A549 (cell line): Measurements from ENCODE around the gene DEF6. TPM values are rescaled to one million over a fixed set of nuclear protein-coding genes. Genes with fewer than 3 reads are reported as not detected.

Experiments used
- ATAC-seq, 2 experiments: fragments of 200-7000 bp in 1 of 2; fragments of >200 bp in 1 of 2; cut with Nextera tagmentation in 1 of 2; cut with Tn5 transposase in 1 of 2; 3 replicates each; pipeline versions ENCODE4 v1.8.0 to v1.9.1; 2018 to 2020; ENCODE audit warnings: mild to moderate bottlenecking in 1 of 2, moderate library complexity in 1 of 2
- CTCF ChIA-PET: fragments of 300-600 bp; sonication (Branson Sonifier 250); formaldehyde crosslinking; extraction: SDS; loops from one replicate; lab custom pipeline; 2021; ENCODE audit warnings: antibody characterized with exemption, inconsistent platforms; lab: Yijun Ruan, JAX
- POLR2A ChIA-PET: fragments of 350-600 bp; formaldehyde crosslinking; extraction: SDS; loops from one replicate; lab custom pipeline; 2021; ENCODE audit warnings: antibody characterized with exemption, inconsistent platforms; lab: Yijun Ruan, JAX
- DNase-seq, 2 experiments: peaks; one replicate each; pipeline versions ENCODE4 v3.0.0 to v3.0.0-alpha.2; 2011 to 2016; ENCODE audit warnings: low read depth in 1 of 2, low spot score in 1 of 2
- FAIRE-seq: peaks from 2 replicates; lab custom pipeline; 2011; peaks lifted over from hg19 to GRCh38; lab: Jason Lieb, UNC
- H3K27ac ChIP-seq, 2 experiments: fragments of >200 bp; sonication (Bioruptor Twin); formaldehyde crosslinking; 3 replicates each; pipeline ENCODE4 v1.5.1; 2016 to 2017
- H3K4me1 ChIP-seq: fragments of >200 bp; sonication (Bioruptor Twin); formaldehyde crosslinking; 3 replicates; pipeline ENCODE4 v1.6.1; 2016
- H3K4me2 ChIP-seq: fragments of >200 bp; sonication (Bioruptor Twin); formaldehyde crosslinking; 3 replicates; pipeline ENCODE4 v1.6.1; 2016
- H3K4me3 ChIP-seq: fragments of >200 bp; sonication (Bioruptor Twin); formaldehyde crosslinking; 3 replicates; pipeline ENCODE4 v1.5.1; 2016
- H3K9me3 ChIP-seq: fragments of >200 bp; sonication (Bioruptor Twin); formaldehyde crosslinking; 3 replicates; pipeline ENCODE4 v1.6.1; 2016
- CEBPB ChIP-seq, 2 experiments: fragments of >200 bp in 1 of 2; sonication (Bioruptor Twin) in 1 of 2; formaldehyde crosslinking in 1 of 2; IDR thresholded peaks; 2 replicates each; pipeline ENCODE4 v1.6.1; 2012 to 2016
- CHD4 ChIP-seq: fragments of 200-600 bp; sonication (generic); IDR thresholded peaks from 2 replicates; pipeline ENCODE4 v1.6.1; 2016; ENCODE audit warnings: antibody characterized with exemption, mild to moderate bottlenecking, borderline replicate concordance
- ESRRA ChIP-seq: fragments of 150-350 bp; IDR thresholded peaks from 2 replicates; pipeline ENCODE4 v1.6.1; 2014; ENCODE audit warnings: mild to moderate bottlenecking, low read length, borderline replicate concordance
- FOSB ChIP-seq: fragments of 250-450 bp; sonication (Bioruptor Pico); IDR thresholded peaks from 2 replicates; pipeline ENCODE4 v1.5.0; 2020; ENCODE audit warnings: mild to moderate bottlenecking, moderate library complexity
- FOSL2 ChIP-seq, 2 experiments: fragments of 450-650 bp in 1 of 2; fragments of >200 bp in 1 of 2; sonication (Bioruptor Twin) in 1 of 2; formaldehyde crosslinking; IDR thresholded peaks; 2 replicates each; pipeline versions ENCODE4 v1.5.0 to v1.6.1; 2016 to 2020; ENCODE audit warnings: mild to moderate bottlenecking in 1 of 2, moderate library complexity in 1 of 2
- HES2 ChIP-seq: fragments of >200 bp; sonication (Bioruptor Twin); formaldehyde crosslinking; IDR thresholded peaks from 2 replicates; pipeline ENCODE4 v1.6.1; 2016
- HOXB13 ChIP-seq: fragments of 250-450 bp; sonication (Bioruptor Pico); IDR thresholded peaks from 2 replicates; pipeline ENCODE4 v1.5.0; 2020; ENCODE audit warnings: low read depth, mild to moderate bottlenecking, moderate library complexity
- HOXB5 ChIP-seq: fragments of 250-450 bp; sonication (Bioruptor Pico); IDR thresholded peaks from 2 replicates; pipeline ENCODE4 v1.5.0; 2020; ENCODE audit warnings: mild to moderate bottlenecking, moderate library complexity
- JUN ChIP-seq, 2 experiments: fragments of >200 bp; sonication (Bioruptor Twin); formaldehyde crosslinking; IDR thresholded peaks; 2 replicates in 1 of 2; 3 replicates in 1 of 2; pipeline ENCODE4 v1.6.1; 2016 to 2017
- KDM1A ChIP-seq: fragments of 200-600 bp; sonication (generic); IDR thresholded peaks from 2 replicates; pipeline ENCODE4 v1.6.1; 2016; ENCODE audit warnings: low read depth, mild to moderate bottlenecking
- MAFK ChIP-seq: fragments of 450-650 bp; IDR thresholded peaks from 2 replicates; pipeline ENCODE4 v1.6.1; 2014; ENCODE audit not compliant: partially characterized antibody
- MAZ ChIP-seq: fragments of 150-350 bp; IDR thresholded peaks from 2 replicates; pipeline ENCODE4 v1.6.1; 2014; ENCODE audit warnings: antibody characterized with exemption, low read depth, low read length, borderline replicate concordance
- NPAS2 ChIP-seq: fragments of 250-450 bp; sonication (Bioruptor Pico); IDR thresholded peaks from 2 replicates; pipeline ENCODE4 v1.8.0; 2022; ENCODE audit warnings: mild to moderate bottlenecking, moderate library complexity, borderline replicate concordance
- PHF8 ChIP-seq: fragments of 200-600 bp; sonication (generic); IDR thresholded peaks from 2 replicates; pipeline ENCODE4 v1.6.1; 2016; ENCODE audit warnings: low read depth, mild to moderate bottlenecking, antibody characterized with exemption, moderate library complexity, borderline replicate concordance
- POLR2A ChIP-seq: IDR thresholded peaks from 2 replicates; pipeline ENCODE4 v1.6.1; 2012; ENCODE audit warnings: mild to moderate bottlenecking, low read length
- RCOR1 ChIP-seq: fragments of 150-350 bp; IDR thresholded peaks from 2 replicates; pipeline ENCODE4 v1.6.1; 2014; ENCODE audit warnings: antibody characterized with exemption, low read length, low read depth
- SMC3 ChIP-seq: fragments of >200 bp; sonication (Bioruptor Twin); formaldehyde crosslinking; IDR thresholded peaks from 3 replicates; pipeline ENCODE4 v1.6.1; 2018; ENCODE audit warnings: inconsistent platforms
- TFCP2L1 ChIP-seq: fragments of 250-450 bp; sonication (Bioruptor Pico); IDR thresholded peaks from 2 replicates; pipeline ENCODE4 v1.5.0; 2021; ENCODE audit warnings: mild to moderate bottlenecking
- WGBS: methylation state at CpG from one replicate; pipeline ENCODE4 v1.1.6; 2017; ENCODE audit errors: missing lambda C conversion rate; 5-methylcytosine and 5-hydroxymethylcytosine counted together
- polyA plus RNA-seq, 4 experiments: library from polyadenylated mRNA; depleted of rRNA in 3 of 4; stranded (reverse); fragments of >200 nt; fragmentation: RNase III in 1 of 4; extraction: RNeasy Plus Mini Kit Qiagen cat#74134 plus additional on column Dnase treatment in 1 of 4; gene quantifications; 2 replicates in 3 of 4; 3 replicates in 1 of 4; pipeline ENCODE4 v1.2.3, GENCODE V29; 2011 to 2017
- TF ChIP-seq, protein P1 (sequence below): fragments of >200 bp; sonication (Bioruptor Twin); formaldehyde crosslinking; IDR thresholded peaks from 3 replicates; pipeline ENCODE4 v1.6.1; 2016
- TF ChIP-seq, protein P2 (sequence below): fragments of 150-350 bp; IDR thresholded peaks from 2 replicates; pipeline ENCODE4 v1.6.1; 2014; ENCODE audit warnings: low read depth, mild to moderate bottlenecking, low read length

The DEF6 gene
- polyA plus RNA-seq, 2 of the 4 experiments (the other 2 are of a cell fraction), result 0.05 TPM

GRCh38 chr6:35272005-35272404 lies 25.6 kb upstream of the DEF6 start:
- Histone ChIP-seq H3K4me3 (no peak overlapping the region), H3K27ac (no peak overlapping the region), H3K4me1 (no peaks in the 10 kb centered on the region), H3K4me2 (no peak overlapping the region), H3K9me3 (no peaks in the 10 kb centered on the region)
- ChIA-PET POLR2A (no interaction called here), CTCF (interaction anchor here (0.6 to 1.2 kb wide), 2 partner anchors 16 to 126 kb away, joined by 3 read pairs; no protein-coding TSS in a partner anchor)
- FAIRE-seq (no peak), DNase-seq (no peak), ATAC-seq (no peak)
- 94% methylated on average over 2 of the region's 2 CpGs for WGBS
- TF ChIP-seq PHF8, result no peak
- no peak for TF ChIP-seq HOXB13 (CRISPR knock-in tag)
- TF ChIP-seq CHD4, result no peak
- TF ChIP-seq HES2, result no peak
- TF ChIP-seq, protein P1, sequence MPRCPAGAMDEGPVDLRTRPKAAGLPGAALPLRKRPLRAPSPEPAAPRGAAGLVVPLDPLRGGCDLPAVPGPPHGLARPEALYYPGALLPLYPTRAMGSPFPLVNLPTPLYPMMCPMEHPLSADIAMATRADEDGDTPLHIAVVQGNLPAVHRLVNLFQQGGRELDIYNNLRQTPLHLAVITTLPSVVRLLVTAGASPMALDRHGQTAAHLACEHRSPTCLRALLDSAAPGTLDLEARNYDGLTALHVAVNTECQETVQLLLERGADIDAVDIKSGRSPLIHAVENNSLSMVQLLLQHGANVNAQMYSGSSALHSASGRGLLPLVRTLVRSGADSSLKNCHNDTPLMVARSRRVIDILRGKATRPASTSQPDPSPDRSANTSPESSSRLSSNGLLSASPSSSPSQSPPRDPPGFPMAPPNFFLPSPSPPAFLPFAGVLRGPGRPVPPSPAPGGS, result no peak
- TF ChIP-seq MAZ, result no peak
- no peak for TF ChIP-seq KDM1A
- TF ChIP-seq, protein P2, sequence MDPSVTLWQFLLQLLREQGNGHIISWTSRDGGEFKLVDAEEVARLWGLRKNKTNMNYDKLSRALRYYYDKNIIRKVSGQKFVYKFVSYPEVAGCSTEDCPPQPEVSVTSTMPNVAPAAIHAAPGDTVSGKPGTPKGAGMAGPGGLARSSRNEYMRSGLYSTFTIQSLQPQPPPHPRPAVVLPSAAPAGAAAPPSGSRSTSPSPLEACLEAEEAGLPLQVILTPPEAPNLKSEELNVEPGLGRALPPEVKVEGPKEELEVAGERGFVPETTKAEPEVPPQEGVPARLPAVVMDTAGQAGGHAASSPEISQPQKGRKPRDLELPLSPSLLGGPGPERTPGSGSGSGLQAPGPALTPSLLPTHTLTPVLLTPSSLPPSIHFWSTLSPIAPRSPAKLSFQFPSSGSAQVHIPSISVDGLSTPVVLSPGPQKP, result no peak
- TF ChIP-seq POLR2A, result no peak
- no peak for TF ChIP-seq TFCP2L1 (CRISPR knock-in tag)
- TF ChIP-seq SMC3, result no peak
- no peak for TF ChIP-seq CEBPB (IDR thresholded peaks at IDR 0.05)
- no peak for TF ChIP-seq JUN (IDR thresholded peaks at IDR 0.05)
- no peak for TF ChIP-seq NPAS2 (CRISPR knock-in tag)

GRCh38 chr6:35273822-35274559 lies 23.6 kb upstream of the DEF6 start:
- ATAC-seq (no peak), FAIRE-seq (no peak), DNase-seq (no peak)
- WGBS, result 85% methylated on average over 4 of the region's 4 CpGs
- H3K9me3 ChIP-seq, result no peaks in the 10 kb centered on the region
- no peak overlapping the region for H3K27ac ChIP-seq
- ChIA-PET CTCF (no interaction called here), POLR2A (no interaction called here)
- H3K4me3 ChIP-seq, result no peak overlapping the region
- H3K4me1 ChIP-seq, result no peaks in the 10 kb centered on the region
- H3K4me2 ChIP-seq, result no peak overlapping the region
- TF ChIP-seq RCOR1 (no peak), JUN (IDR thresholded peaks at IDR 0.05) (no peak), MAFK (no peak), NPAS2 (CRISPR knock-in tag) (no peak), FOSB (CRISPR knock-in tag) (no peak), HOXB5 (CRISPR knock-in tag) (no peak), PHF8 (no peak), CHD4 (no peak), ESRRA (no peak), FOSL2 (IDR thresholded peaks at IDR 0.05) (no peak), FOSL2 (CRISPR knock-in tag; IDR thresholded peaks at IDR 0.05) (no peak)
- TF ChIP-seq, protein P2, result no peak
